Medulla oblongata (tissue), 1 donor: Measurements from ENCODE around the gene SLC6A15.

Experiments
- DNase-seq: peaks from one replicate; pipeline ENCODE4 v3.0.0-alpha.2; 2015; ENCODE audit errors: extremely low spot score

SLC6A15 gene

DNA sequence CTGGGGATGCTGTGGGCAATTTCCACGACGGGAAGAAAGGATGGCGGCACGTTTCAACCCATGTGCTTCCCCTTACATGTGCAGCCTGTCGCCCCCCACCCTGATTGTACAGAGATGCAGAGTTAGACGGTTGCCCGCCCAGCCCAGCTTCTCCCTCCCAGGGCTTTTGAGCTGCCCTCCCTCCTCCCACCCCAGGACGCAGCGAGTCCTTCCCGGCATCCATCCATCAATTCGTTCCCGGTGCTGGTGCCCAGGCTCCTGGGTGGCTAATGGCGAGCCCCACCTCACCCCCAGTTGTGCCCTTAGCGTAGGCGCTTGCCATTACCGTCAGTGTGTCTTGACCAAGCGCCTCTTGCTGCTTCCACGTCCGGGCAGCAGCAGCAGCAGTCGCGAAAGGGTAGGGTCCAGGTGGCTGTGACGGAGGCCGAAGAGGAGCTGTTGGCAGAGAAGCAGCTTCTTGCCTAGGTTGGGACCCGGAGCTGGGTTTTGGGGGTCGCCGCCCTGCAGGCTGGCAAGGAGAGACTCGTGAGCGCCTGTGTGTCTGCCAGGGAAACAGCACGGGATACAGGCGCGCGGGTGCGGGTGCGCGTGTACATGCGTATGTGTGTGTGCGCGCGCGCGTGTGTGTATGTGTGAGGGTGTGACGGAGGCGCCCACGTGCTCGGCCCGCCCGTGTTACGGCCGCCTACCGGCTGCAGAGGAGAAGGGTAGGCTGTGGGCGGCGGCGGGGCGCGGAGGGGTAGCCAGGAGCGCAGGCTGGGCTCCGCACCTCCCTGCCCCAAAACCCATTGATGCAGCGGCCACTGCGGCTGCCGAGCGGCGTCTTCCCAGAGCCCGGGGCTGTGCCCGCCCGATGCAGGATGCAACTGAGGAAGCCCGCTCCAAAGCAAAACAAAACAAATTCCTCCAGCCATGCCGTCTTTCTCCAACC, at the start of gene SLC6A15:
Gene SLC6A15 (minus strand): TSS at position 602 of the 931 bp plus-strand sequence. CDS start 20,679 bp downstream, outside the sequence.
- DNase-seq = peak; percentile 16

DNA sequence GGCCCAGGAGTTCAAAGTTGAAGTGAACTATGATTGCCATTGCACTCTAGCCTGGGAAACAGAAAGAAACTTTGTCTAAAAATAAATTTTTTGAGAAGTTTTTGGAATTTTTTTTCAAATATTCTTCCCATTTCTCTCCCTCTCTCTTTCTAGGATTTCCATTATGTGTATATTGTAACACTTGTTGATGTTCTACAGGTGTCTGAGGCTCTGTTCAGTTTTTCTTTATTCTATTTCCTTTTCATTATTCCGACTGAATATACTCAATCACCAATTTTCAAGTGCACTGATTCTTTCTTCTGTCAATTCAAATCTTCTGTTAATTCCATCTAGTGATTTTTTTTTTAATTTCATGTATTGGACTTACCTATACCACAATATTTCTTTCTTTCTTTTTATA, 48.3 kb upstream of the SLC6A15 start:
- DNase-seq = no peak

DNA sequence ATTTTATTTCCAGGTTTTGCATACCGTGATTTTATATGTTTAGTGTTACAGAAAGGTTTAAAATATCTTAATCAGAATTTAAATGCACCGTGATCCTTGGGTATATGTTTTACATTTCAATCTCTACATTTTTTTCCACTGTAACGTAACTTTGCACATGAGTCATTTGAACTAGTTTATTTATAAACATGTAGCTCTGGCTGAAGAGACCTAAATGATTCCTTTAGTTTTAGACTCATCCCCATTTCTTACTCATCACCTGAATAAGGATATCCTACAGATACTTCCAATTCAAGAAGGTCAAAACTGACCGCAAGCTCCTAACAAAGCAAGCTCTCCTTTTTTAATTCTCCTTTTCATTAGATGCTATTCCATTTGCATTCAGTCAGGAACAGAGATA, 42.7 kb upstream of the SLC6A15 start:
- DNase-seq = no peak

DNA sequence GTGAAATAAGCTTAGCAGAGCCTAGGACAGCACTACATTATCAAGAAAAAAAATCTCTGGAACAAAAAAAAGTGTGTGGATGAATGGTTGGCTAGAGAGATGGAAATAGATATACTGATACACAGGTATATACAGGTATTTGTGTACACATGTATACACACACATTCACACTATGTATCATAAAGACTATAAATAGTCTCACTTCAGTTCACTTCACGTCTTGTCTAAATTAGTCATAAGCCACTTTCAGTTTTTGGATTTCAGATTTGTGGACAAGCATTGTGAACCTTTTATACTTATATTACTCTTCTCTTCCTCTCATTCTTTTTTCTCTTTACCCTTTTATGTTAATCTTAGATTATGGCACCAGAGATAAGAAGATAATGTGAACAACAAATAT, 41.8 kb upstream of the SLC6A15 start:
- no peak for DNase-seq

DNA sequence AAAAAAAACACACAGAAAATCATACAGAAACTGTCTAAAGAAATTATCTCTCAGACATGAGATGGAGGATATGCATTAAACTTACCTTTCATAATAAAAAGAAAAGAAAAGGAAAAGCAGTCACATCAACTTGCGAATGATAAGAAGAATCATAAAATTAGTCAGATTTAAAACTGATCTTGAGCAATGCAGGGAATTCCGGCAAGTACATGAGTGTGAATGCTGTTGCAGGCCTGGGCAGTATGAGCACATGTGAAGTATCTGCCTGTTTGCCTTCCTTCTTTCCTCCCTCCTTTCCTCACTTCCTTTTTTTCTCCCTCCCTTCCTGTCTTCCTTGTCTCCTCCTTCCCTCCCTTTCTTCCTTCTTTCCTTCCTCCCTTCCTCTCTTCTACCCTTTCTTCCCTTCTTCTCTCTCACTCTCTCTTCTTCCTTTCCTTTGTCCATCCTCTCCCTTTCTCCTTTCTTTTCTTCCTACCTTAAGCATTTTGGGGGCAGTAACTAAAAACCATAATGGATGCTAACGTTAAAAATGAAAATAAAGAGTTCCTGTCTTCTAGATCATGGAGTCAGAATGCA, 38.5 kb upstream of the SLC6A15 start:
- DNase-seq = no peak

DNA sequence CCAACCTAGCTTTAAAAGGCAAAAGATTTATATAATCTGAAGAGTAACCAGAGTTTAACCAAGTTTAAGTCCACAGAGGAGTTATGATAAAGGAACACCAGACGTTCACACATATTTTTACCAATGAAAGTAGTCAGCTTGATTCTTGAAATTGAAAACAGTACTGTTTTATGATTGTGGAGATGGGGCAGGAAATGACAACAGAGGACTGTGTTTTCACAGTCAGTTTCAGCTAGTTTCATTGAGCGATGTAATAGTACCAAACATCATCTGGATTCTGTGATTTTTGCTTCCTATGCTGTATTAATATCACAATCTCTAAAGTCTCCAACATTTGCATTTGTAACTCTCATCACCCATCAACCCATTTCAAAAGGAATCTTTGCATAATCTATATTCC, 34.2 kb upstream of the SLC6A15 start:
- DNase-seq = no peak

DNA sequence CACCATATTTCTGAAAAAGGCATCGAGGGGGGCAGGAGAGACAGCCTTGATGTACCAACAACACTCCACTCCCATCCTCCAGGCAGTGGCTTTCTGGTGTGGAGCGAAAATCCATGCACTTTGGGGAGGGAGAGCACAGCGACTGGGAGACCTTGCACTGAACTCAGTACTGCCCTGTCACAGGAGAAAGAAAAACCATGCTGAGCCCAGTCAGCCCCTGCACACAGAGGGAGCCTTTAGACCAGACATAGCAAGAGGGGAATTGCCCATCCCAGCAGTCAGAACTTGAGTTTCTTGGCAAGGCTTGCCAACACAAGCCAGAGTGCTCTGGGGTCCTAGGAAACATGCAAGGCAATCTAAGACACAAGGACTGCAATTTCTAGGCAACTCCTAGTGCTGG, 24.8 kb upstream of the SLC6A15 start:
- no peak for DNase-seq

DNA sequence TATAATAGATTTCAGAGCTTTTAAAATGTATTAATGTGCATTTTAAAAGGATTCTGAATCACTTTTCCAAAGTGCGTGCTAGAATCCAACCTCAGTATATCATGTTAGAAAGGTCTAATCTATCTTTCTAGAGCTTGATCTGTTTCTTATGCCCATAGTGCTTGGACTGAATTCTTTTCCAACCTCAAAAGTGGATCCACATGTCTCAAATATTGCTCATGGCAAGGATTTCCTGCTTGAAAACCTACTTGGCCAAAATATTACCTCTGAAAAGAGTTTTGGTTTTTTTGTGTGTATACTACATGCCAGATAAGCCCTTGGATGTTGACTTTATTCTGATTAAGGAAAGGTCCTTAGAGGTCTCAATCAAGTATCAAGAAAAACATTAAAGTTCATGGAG, 16.9 kb upstream of the SLC6A15 start:
- no peak for DNase-seq

DNA sequence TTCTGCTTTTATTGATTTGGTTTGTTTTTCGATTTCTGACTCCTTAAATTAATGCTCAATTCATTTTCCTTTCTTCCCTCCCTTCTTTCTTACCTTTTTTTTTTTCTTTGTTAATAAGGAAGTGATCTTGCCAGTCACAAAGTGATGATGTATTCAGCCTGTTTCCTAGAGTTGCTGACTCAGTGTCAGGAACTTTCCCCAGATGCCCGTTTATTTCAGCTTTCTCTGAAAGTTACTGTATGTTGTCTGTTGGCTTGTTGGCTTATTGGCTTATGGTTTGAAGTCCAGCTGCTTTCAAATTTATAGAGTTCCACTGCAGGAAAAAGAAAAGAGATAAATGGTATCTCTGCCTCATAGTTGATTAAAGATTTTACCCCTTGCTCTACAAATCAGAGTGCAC, 12.4 kb upstream of the SLC6A15 start:
- DNase-seq = no peak

DNA sequence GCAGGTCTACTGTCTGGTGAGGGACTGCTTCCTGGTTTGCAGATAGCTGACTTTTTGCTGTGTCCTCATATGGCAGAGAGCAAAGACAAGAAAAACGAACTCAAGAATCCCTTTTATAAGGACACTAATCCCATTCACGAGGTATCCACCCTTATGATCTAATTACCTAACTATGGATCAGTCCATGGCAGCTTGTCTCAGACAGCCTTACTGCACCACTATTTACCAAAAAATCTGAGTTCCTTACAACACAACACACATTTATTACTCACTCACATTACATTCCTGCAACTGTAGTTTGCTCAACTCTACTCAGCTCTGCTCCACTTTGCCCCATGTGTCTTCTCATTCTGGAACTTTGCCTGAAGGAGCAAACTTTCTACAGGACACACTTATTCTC, 10.1 kb upstream of the SLC6A15 start:
- DNase-seq = no peak

DNA sequence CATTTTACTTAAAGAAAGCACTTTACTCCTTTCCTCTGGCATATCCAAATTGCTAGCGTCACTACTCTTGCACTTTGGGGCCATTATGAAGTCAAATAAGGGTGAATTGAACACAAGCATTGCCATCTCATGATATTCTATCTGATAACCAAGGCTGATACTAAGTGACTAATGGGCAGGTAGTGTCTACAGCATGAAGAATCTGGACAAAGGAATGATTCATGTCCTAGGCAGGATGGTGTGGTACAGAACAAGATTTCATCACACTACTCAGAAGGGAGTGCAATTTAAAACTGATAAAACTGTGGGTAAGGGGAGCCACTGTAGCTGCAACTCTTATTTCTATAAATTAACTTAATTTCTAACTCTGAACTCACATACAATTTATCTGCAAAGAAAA, 7.7 kb upstream of the SLC6A15 start:
- no peak for DNase-seq

DNA sequence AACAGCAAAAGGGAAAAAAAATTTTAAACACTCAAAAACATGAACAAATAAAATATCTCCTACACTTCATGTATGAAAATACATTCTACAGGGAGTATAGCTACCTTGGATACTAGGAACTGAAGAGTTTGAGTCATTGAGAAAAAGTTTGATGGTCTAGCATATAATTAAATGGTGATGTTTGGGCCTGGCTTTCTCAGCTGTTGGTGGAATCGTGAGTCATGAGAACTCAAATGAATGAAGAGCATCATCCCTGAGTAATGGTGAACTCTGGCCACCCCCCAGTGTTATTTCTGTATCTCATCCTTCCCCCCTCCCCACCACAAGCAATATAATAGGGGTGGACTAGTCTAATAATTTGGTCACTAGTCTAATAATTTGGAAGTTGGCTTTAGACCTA, 6.7 kb upstream of the SLC6A15 start:
- DNase-seq = no peak

DNA sequence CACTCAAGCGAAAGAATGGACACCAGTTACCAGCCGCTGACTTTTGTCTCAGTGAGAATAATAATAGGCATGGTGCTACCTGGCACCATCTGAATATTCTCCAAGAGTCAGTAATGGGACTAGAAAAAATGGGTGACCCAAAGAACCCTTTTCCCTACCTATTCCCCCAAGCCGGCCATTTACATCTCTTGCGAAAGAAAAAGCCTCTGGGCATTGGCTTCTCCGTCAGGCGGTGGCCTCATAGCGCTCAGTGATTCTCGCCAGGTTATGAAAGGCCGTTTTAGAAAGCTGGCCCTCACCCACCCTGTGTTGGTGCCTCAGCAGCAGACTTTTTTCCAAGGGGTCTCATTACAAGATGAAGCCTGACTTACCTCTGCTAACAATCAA, 523 bp upstream of the SLC6A15 start:
- peak; percentile 2 for DNase-seq

DNA sequence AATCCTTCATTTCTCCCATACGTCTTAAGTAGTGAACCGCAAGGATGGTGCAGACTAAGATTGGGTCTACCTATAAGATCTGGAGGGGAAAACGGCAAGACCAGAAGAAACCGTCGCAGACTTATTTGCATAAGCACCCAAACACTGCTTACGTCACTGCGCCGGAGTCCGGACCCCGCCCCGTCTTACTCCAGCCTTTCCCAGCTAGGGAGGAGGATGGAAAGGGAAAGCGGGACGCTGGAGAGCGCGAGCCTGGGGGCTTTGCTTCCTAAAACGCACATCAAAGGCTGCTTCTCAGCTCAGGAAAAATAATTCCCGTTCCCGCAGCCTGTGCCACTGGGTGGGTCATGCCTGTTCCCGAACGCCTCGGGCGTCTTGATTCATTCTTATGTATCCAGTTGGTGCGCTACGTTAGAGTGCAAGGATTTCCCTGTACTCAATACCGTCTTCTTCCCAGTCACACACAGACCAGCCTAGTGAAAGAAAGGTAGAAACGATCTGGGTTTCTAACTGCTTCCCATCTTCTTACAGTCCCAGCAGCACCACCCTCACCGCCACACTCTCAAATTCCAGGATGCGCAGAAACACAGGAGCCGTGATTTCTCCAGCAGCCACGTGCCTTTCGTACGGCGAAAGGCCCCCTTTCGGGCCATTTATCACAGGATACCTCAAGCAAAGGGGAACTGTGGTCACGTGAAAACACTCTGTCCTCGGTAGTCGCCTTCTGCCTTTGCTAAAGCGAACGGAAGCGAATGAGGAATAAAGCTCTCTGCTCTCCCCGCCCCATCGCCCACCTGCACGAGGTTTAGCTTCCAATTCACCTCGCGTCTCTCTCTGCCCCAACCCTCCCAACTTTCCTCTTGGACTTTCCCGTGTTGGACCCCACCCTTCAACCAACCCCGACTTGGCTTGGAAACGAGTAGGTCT, 1.1 kb downstream of the SLC6A15 start:
- DNase-seq = peak; percentile 48

DNA sequence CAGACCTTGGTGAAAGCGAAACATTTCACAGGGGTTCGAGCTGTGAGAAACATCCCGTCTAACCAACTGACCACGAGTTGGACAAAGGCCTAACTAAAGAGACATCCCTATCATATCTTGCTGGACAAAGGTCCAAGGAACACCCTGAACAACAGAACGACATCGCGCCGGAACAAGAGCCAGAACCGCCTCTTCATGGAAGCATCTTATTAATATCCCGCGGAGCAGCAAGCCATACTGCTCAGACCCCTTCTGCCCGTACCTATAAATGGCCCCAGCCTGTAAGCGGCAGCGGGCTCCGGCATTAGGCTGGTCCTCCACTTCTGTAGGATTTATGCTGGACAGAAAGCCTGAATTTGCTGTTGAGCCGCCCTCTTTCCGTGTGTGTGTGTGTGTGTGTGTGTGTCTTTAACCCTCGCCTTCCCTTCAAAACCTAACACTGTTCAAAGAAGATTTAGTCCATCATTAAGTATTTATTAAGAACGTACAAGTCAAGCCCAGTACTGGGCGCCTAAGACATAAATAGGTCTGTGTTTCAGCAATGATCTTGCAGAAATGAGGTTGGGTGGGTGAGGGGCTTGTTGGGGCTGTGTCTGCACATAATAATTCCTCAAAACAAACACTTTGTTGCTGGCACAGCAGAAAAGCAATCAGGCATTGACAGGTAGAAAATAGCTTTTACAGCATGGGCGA, 1.9 kb downstream of the SLC6A15 start:
- DNase-seq = no peak

DNA sequence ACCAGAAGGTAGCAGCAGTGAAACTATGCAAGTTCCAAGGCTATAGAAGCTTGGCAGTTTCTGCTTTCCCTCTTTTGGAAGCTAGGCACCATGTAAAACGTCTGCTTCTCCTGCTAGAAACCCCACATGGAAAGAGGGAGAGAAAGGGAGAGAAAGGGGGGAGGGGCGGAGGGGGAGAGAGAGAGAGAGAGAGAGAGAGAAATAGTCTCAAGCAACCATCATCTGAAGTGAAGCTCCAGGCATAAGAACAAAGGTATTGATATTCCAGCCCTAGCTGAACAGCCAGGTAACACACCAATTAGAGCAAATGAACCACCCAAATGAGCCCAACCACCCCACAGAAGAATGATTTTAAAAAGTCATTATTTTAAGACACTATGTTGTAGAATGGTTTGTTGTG, 8.5 kb downstream of the SLC6A15 start:
- no peak for DNase-seq

DNA sequence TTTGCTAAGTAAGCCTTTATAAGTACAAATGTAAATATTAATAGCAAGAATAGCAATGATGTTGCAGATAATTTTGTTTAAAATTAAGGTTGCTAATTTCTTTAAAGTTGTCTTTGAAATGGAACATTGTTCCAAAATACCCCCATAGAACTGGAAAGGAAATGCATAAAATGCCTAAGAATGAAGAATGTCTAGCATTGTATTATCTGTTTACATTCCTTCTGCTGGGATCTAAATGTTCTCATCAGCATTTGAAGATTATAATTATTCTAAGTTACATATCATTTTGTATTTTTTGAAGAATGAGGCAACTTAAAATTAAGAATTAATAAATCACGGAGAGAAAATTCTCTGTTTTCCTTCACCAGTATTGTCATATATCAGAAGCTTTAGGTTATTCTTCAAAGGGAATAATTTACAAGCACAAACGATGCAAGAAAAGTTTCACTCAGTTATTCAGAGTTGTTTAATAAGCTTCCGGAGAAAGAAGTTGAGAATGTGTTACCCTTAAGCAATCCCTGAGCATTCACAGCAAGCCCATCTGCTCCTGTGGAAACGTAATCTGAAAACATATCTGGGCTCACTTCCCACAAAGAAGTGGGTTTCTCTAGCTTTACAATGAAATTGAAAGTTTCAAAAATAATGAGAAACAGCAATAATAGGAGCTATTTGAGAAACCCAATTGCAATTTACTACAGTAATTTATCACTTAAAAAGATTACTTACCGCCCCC, 21.3 kb downstream of the SLC6A15 start:
- no peak for DNase-seq

DNA sequence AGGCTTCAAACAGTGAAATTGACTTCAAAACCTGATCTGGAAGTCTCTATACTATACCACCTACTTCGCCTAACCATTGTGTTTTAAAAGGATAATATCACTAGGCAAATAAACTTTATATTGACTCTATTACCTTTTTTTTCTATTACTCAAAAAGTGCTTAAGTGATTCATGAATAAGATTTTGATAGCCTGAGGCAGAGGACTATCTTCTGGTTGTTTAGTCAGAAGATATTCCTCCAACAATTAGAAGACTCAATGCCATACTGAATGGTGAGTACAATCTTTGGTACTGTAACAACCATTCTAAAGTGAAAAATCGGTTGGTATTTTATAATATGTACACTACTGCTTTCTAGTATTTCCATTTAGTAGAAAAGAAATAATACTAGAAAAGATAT, 22.8 kb downstream of the SLC6A15 start:
- DNase-seq = no peak

DNA sequence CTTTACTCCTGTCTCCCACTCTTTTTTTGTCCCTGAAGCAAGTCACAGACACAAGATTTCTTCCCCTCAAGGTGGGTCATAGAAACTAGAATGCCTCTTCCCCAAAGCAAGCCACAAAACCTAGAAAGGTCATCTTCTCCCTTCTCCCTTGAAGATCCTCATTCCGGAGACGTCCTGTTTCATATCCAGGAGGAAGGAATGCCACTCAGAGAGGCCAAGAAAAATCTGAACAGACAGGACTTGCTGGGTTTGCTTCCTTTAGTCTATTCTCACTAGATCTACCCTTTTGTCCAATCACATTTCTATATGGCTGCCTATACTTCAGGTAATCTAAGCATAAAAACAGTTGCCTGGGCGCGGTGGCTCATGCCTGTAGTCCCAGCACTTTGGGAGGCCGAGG, 23.7 kb downstream of the SLC6A15 start:
- no peak for DNase-seq

DNA sequence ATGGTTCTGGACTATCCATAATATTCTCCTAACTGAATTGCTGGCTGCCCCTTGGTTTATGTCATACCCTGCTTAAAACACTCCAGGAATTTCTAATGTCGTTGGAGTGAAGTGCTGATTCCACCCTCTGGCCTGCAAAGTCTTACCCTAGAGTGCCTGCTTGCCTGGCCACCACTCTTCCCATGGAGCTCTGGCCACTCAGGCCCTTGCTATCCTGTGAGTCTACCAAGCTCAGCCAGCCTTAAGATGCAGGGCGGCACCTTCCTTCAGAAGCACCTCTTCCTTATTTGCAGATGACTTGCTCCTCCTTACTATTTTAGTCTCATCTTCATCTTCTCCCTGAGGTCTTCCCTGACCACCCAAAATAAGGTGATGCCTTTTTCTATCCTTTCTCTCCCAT, 35.3 kb downstream of the SLC6A15 start:
- no peak for DNase-seq

DNA sequence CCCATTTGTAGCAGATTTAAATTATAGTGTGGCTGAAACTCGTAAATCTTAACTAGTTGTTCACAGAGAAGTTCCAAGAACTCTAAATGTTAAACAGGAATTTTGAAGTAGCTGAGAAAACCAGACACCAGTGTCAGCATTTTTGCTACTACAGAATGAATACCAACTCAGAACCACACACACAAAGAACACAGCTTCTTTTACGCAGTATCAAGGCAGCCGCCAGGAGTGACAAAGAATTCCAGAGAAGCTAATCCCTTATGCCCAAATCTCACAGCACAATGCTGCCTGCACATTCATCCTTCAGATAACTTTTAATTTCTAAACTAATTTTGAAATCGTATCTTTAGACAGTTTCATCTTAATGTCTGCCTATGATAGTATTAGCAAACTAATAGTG, 37.4 kb downstream of the SLC6A15 start:
- no peak for DNase-seq
